HCT116 (cell line): ENCODE results near the gene AOPEP. TPM values are rescaled to one million over a fixed set of nuclear protein-coding genes. Genes with fewer than 3 reads are reported as not detected.

Experiments
- ATAC-seq: fragments of 200-7000 bp; cut with Tn5 transposase; 2 replicates; pipeline ENCODE4 v1.9.1; 2020; ENCODE audit warnings: mild to moderate bottlenecking, moderate library complexity
- BruUV-seq: library from RNA; stranded (reverse); fragments of 400-500 nt; replicated peaks from 2 replicates; lab custom pipeline; 2021; lab: Mats Ljungman, UMichigan
- CTCF ChIA-PET: fragments of 300-600 bp; sonication (Branson Sonifier 250); formaldehyde crosslinking; loops from one replicate; lab custom pipeline; 2021; ENCODE audit warnings: antibody characterized with exemption; lab: Charles Lee
- POLR2A ChIA-PET: fragments of 300-600, 350-600 bp; sonication (Branson Sonifier 250); formaldehyde crosslinking; loops from one replicate; lab custom pipeline; 2021; ENCODE audit warnings: antibody characterized with exemption; lab: Charles Lee
- RAD21 ChIA-PET, 2 experiments: fragments of 300-600 bp; sonication (Branson Sonifier 250); formaldehyde crosslinking; loops; one replicate each; lab custom pipeline; 2023; ENCODE audit warnings: low total read pairs in 2 of 2; ENCODE audit not compliant: uncharacterized antibody in 2 of 2, unreplicated experiment in 2 of 2, low non-redundant PET in 1 of 2; lab: Charles Lee
- DNase-seq: peaks from one replicate; pipeline ENCODE4 v3.0.0-alpha.2; 2010; ENCODE audit warnings: low read depth, low spot score
- H2AFZ ChIP-seq: fragments of 200-600 bp; shearing (Covaris generic), sonication (generic); 2 replicates; pipeline ENCODE4 v1.6.1; 2017; ENCODE audit warnings: low read depth, mixed run types, mixed read lengths, antibody characterized with exemption, low read length; ENCODE audit not compliant: poor library complexity, severe bottlenecking
- H3K27ac ChIP-seq: 2 replicates; pipeline ENCODE4 v1.5.1; 2012; ENCODE audit warnings: low read depth, low read length
- H3K27me3 ChIP-seq: fragments of 200-600 bp; sonication (generic); 2 replicates; pipeline ENCODE4 v1.6.1; 2016; ENCODE audit warnings: mixed run types, low read length, mixed read lengths; ENCODE audit not compliant: insufficient read depth
- H3K36me3 ChIP-seq, 2 experiments: fragments of 200-500 bp in 1 of 2; fragments of 200-600 bp in 1 of 2; sonication (Bioruptor generic) in 1 of 2; sonication (generic) in 1 of 2; 2 replicates each; pipeline versions ENCODE4 v1.5.1 to v1.6.1; 2014 to 2016; ENCODE audit warnings: low read length in 2 of 2, inconsistent platforms in 1 of 2, mixed read lengths in 1 of 2, mixed run types in 1 of 2; ENCODE audit not compliant: insufficient read depth in 2 of 2, control insufficient read depth in 1 of 2
- H3K4me1 ChIP-seq, 2 experiments: fragments of 200-600 bp in 1 of 2; sonication (generic) in 1 of 2; 2 replicates each; pipeline versions ENCODE4 v1.5.1 to v1.6.1; 2012 to 2017; ENCODE audit warnings: low read length in 2 of 2, inconsistent platforms in 1 of 2, mild to moderate bottlenecking in 1 of 2, mixed read lengths in 1 of 2, mixed run types in 1 of 2, moderate library complexity in 1 of 2; ENCODE audit not compliant: insufficient read depth in 2 of 2, control insufficient read depth in 1 of 2
- H3K4me2 ChIP-seq: fragments of 200-600 bp; sonication (generic); 2 replicates; pipeline ENCODE4 v1.6.1; 2017; ENCODE audit warnings: mixed run types, low read length, mixed read lengths
- H3K4me3 ChIP-seq, 2 experiments: fragments of 200-600 bp in 1 of 2; sonication (generic) in 1 of 2; replicated peaks in 1 of 2; 2 replicates each; pipeline ENCODE4 v1.5.1; 2011 to 2016; ENCODE audit warnings: low read length in 2 of 2, control low read depth in 1 of 2, low read depth in 1 of 2, mild to moderate bottlenecking in 1 of 2, mixed read lengths in 1 of 2, mixed run types in 1 of 2
- H3K79me2 ChIP-seq: fragments of 200-600 bp; sonication (generic); 2 replicates; pipeline ENCODE4 v1.6.1; 2017; ENCODE audit warnings: mild to moderate bottlenecking, mixed run types, low read length, moderate library complexity, mixed read lengths; ENCODE audit not compliant: insufficient read depth
- H3K9ac ChIP-seq: fragments of 200-600 bp; sonication (generic); 2 replicates; pipeline ENCODE4 v1.6.1; 2016; ENCODE audit warnings: low read length, mixed read lengths
- H3K9me2 ChIP-seq: fragments of 200-600 bp; sonication (generic), shearing (Covaris generic); 2 replicates; pipeline ENCODE4 v1.6.1; 2017; ENCODE audit warnings: mixed run types, mild to moderate bottlenecking, moderate library complexity; ENCODE audit not compliant: insufficient read depth
- H3K9me3 ChIP-seq, 2 experiments: fragments of 200-500 bp in 1 of 2; fragments of 200-600 bp in 1 of 2; sonication (Bioruptor generic) in 1 of 2; sonication (generic) in 1 of 2; 2 replicates each; pipeline ENCODE4 v1.6.1; 2014 to 2017; ENCODE audit warnings: low read length in 2 of 2, mixed read lengths in 2 of 2, inconsistent platforms in 1 of 2, low read depth in 1 of 2, mild to moderate bottlenecking in 1 of 2, mixed run types in 1 of 2, moderate library complexity in 1 of 2; ENCODE audit not compliant: control insufficient read depth in 1 of 2, insufficient read depth in 1 of 2
- H4K20me1 ChIP-seq: fragments of 200-600 bp; sonication (generic), shearing (Covaris generic); 2 replicates; pipeline ENCODE4 v1.6.1; 2017; ENCODE audit warnings: mixed run types, mild to moderate bottlenecking, moderate library complexity; ENCODE audit not compliant: insufficient read depth
- CBX3 ChIP-seq: IDR thresholded peaks from 2 replicates; pipeline ENCODE4 v1.6.1; 2012; ENCODE audit warnings: low read depth
- CEBPB ChIP-seq: IDR thresholded peaks from 2 replicates; pipeline ENCODE4 v1.6.1; 2012; ENCODE audit warnings: low read depth
- ELF1 ChIP-seq: IDR thresholded peaks from 2 replicates; pipeline ENCODE4 v1.6.1; 2012; ENCODE audit warnings: low read depth, borderline replicate concordance
- EZH2 ChIP-seq: fragments of 200-600 bp; sonication (generic); IDR thresholded peaks from 2 replicates; pipeline ENCODE4 v1.6.1; 2017; ENCODE audit warnings: antibody characterized with exemption, mixed run types
- EZH2phosphoT487 ChIP-seq: fragments of 200-600 bp; IDR thresholded peaks from 2 replicates; pipeline ENCODE4 v1.6.1; 2018; ENCODE audit warnings: antibody characterized with exemption, borderline replicate concordance
- FOSL1 ChIP-seq: IDR thresholded peaks from 2 replicates; pipeline ENCODE4 v1.6.1; 2012; ENCODE audit warnings: low read depth
- JUND ChIP-seq: IDR thresholded peaks from 2 replicates; pipeline ENCODE4 v1.6.1; 2012
- MAX ChIP-seq: IDR thresholded peaks from 2 replicates; pipeline ENCODE4 v1.6.1; 2012
- POLR2A ChIP-seq: IDR thresholded peaks from 2 replicates; pipeline ENCODE4 v1.7.0; 2011; ENCODE audit warnings: borderline replicate concordance; ENCODE audit not compliant: insufficient read depth, insufficient read length; ENCODE audit errors: extremely low read depth
- POLR2AphosphoS5 ChIP-seq: IDR thresholded peaks from 2 replicates; pipeline ENCODE4 v1.6.1; 2011; ENCODE audit warnings: mild to moderate bottlenecking, low read depth, low read length, moderate library complexity
- RAD21 ChIP-seq: IDR thresholded peaks from 2 replicates; pipeline ENCODE4 v1.6.1; 2012; ENCODE audit warnings: low read depth, mild to moderate bottlenecking
- REST ChIP-seq: IDR thresholded peaks from 2 replicates; pipeline ENCODE4 v1.6.1; 2012; ENCODE audit warnings: low read depth
- SIN3A ChIP-seq: IDR thresholded peaks from 2 replicates; pipeline ENCODE4 v1.6.1; 2012; ENCODE audit warnings: low read depth
- SRF ChIP-seq: IDR thresholded peaks from 2 replicates; pipeline ENCODE4 v1.6.1; 2012; ENCODE audit warnings: low read depth
- TCF7L2 ChIP-seq: IDR thresholded peaks from 2 replicates; pipeline ENCODE4 v1.7.0; 2011; ENCODE audit warnings: borderline replicate concordance, inconsistent platforms; ENCODE audit not compliant: insufficient read depth, insufficient read length; ENCODE audit errors: extremely low read depth
- YY1 ChIP-seq: IDR thresholded peaks from 2 replicates; pipeline ENCODE4 v1.6.1; 2011; ENCODE audit warnings: low read length, low read depth, moderate library complexity, mild to moderate bottlenecking; ENCODE audit not compliant: insufficient replicate concordance; ENCODE audit errors: extremely low read depth
- ZBTB33 ChIP-seq: IDR thresholded peaks from 2 replicates; pipeline ENCODE4 v1.6.1; 2011; ENCODE audit warnings: mild to moderate bottlenecking, low read length, moderate library complexity; ENCODE audit not compliant: insufficient replicate concordance; ENCODE audit errors: extremely low read depth
- ZNF274 ChIP-seq: fragments of 200-500 bp; sonication (Bioruptor generic); IDR thresholded peaks from 2 replicates; pipeline ENCODE4 v1.6.1; 2014; ENCODE audit warnings: mild to moderate bottlenecking, low read depth, low read length, inconsistent platforms
- intact Hi-C: fragments of 100-400 bp; cut with micrococcal nuclease; formaldehyde crosslinking; loops from 2 replicates; pipeline ENCODE4 v1.10.0; 2022
- total RNA-seq: library from RNA; stranded (reverse); gene quantifications from one replicate; pipeline ENCODE4 v1.2.1, GENCODE V29; 2021; ENCODE audit not compliant: unreplicated experiment

AOPEP gene
- total RNA-seq, 1 experiment from 2014 or later = 15.1 TPM

GRCh38 chr9:94991961-94992907 lies 265.7 kb downstream of the AOPEP start:
- ChIA-PET POLR2A (no interaction called here), RAD21 (no interaction called here), CTCF (no interaction called here)
- intact Hi-C loops = no loop called here
- no peaks in the 10 kb centered on the region for H3K9me2 ChIP-seq
- no peak overlapping the region for H3K4me2 ChIP-seq
- no peaks in the 10 kb centered on the region for H4K20me1 ChIP-seq
- H3K4me1 ChIP-seq = no peaks in the 10 kb centered on the region; a peak in 1 of 4 replicates
- no peaks in the 10 kb centered on the region for H3K79me2 ChIP-seq
- H3K9me3 ChIP-seq = no peaks in the 10 kb centered on the region
- H3K9ac ChIP-seq = no peak overlapping the region
- ATAC-seq (no peak), DNase-seq (no peak)
- no TSS peak for BruUV-seq
- H3K27me3 ChIP-seq = no peaks in the 10 kb centered on the region
- H2AFZ ChIP-seq = no peak overlapping the region
- H3K36me3 ChIP-seq = no peaks in the 10 kb centered on the region
- no peak overlapping the region for H3K4me3 ChIP-seq
- no peak for TF ChIP-seq POLR2A
- TF ChIP-seq TCF7L2 = no peak
- TF ChIP-seq REST = no peak
- TF ChIP-seq CBX3 = no peak
- TF ChIP-seq JUND = no peak
- TF ChIP-seq ZNF274 = no peak
- no peak for TF ChIP-seq FOSL1
- TF ChIP-seq EZH2 = no peak
- no peak for TF ChIP-seq SRF
- TF ChIP-seq SIN3A = no peak
- TF ChIP-seq ZBTB33 = no peak
- TF ChIP-seq RAD21 = no peak
- TF ChIP-seq EZH2phosphoT487 = no peak
- TF ChIP-seq CEBPB = no peak
- no peak for TF ChIP-seq MAX
- TF ChIP-seq POLR2AphosphoS5 = no peak
- no peak for TF ChIP-seq ELF1
- no peak for TF ChIP-seq YY1
- H3K27ac ChIP-seq = no peak overlapping the region
